Esophagus (tissue), 2 donors: ENCODE measurements around the gene SEC14L5. TPM values are rescaled to one million over a fixed set of nuclear protein-coding genes. Genes with fewer than 3 reads are reported as not detected.

Experiments used
- H3K27ac ChIP-seq, 2 donors: one replicate each; pipeline ENCODE4 v1.5.1; 2013; ENCODE audit warnings: low read depth in 2 of 2, mild to moderate bottlenecking in 2 of 2, inconsistent platforms in 1 of 2, low read length in 1 of 2, moderate library complexity in 1 of 2
- H3K27me3 ChIP-seq, 2 donors: one replicate each; pipeline ENCODE4 v1.6.1; 2013; ENCODE audit warnings: low read length in 2 of 2, control low read depth in 1 of 2, mild to moderate bottlenecking in 1 of 2; ENCODE audit not compliant: insufficient read depth in 2 of 2, control insufficient read depth in 1 of 2
- H3K36me3 ChIP-seq, 2 donors: one replicate each; pipeline ENCODE4 v1.6.1; 2013; ENCODE audit warnings: low read length in 1 of 2; ENCODE audit not compliant: control insufficient read depth in 2 of 2, insufficient read depth in 2 of 2
- H3K4me1 ChIP-seq, 2 donors: one replicate each; pipeline ENCODE4 v1.6.1; 2013; ENCODE audit warnings: low read length in 1 of 2; ENCODE audit not compliant: control insufficient read depth in 2 of 2, insufficient read depth in 2 of 2
- H3K4me3 ChIP-seq, 2 donors: one replicate each; pipeline ENCODE4 v1.5.1; 2013; ENCODE audit warnings: low read length in 2 of 2, mild to moderate bottlenecking in 2 of 2, low read depth in 1 of 2, moderate library complexity in 1 of 2
- H3K9me3 ChIP-seq, 2 donors: one replicate each; pipeline ENCODE4 v1.6.1; 2013; ENCODE audit warnings: mild to moderate bottlenecking in 2 of 2, low read depth in 1 of 2, low read length in 1 of 2, moderate library complexity in 1 of 2; ENCODE audit not compliant: control insufficient read depth in 2 of 2, insufficient read depth in 1 of 2
- WGBS, 2 donors: extraction: QIAGEN DNeasy Blood & Tissue Kit; methylation state at CpG; one replicate each; pipeline ENCODE4 v1.1.7; 2013; 5-methylcytosine and 5-hydroxymethylcytosine counted together
- polyA plus RNA-seq, 2 donors: library from polyadenylated mRNA; stranded (reverse); fragments of 200-250 nt; gene quantifications; one replicate each; pipeline ENCODE4 v1.2.3, GENCODE V29; 2013
- donor health status: healthy with polysubstance abuse.
- donor health status: Bipolar disorder and iron deficiency.

Gene SEC14L5
- polyA plus RNA-seq, 2 donors, result 0.19 to 0.49 TPM

DNA sequence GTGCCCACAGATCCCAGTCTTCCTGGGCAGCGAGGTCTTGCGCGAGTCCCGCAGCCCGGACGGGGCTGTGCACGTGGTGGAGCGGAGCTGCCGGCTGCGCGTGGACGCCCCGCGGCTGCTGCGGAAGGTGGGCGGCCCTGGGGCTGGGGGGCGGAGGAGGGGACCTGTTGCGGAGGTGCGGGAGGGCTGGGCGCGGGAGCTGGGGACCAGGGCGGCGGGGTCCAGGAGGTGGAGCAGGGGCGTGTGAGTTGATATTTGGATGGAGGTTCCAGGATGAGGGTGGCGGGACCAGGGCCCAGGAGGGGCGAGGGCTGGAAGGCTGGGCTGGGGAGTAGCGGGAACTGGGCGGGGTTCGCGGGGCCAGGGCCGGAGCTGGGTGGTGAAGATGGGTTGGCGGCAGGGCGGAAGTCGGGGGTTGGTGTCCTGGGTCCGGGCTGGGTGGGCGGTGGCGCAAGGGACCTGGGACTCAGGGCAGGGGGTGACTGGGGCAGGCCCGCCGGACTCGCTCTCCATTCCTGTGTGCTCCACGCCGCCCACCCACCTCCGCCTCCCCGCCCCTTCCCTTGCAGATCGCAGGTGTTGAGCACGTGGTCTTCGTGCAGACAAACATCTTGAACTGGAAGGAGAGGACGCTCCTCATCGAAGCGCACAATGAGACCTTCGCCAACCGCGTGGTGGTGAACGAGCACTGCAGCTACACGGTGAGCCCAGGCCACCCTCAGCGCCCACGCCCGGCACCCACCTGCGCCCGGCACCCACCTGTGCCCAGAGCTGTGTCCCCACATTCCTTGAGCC is 29.6 kb downstream of the SEC14L5 start:
- H3K4me1 ChIP-seq, result peaks cover 0 to 9% of the 10 kb centered on the region in 2 donors

DNA sequence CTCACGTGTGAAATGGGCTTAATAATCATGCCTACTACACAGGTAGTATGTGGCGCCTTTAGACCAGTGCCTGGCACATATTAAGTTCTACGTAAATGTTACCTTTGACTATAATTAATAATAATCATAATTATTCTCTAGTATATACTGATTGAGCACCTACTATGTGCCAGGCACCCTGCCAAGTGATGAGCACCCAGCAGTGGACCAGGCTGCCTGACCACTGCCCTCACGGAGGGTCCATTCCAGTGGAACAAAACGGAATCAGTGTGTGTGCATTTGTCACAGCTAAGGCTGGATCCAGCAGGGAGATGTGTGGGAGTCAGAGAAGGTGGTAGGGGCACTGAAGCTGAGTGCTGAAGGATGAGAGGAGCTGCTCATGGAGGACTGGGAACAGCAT is 30.5 kb downstream of the SEC14L5 start:
- H3K27ac ChIP-seq, result no peak overlapping the region
- H3K9me3 ChIP-seq, result no peaks in the 10 kb centered on the region
- H3K4me3 ChIP-seq, result no peak overlapping the region
- no peaks in the 10 kb centered on the region for H3K36me3 ChIP-seq
- H3K27me3 ChIP-seq, result peaks cover 0 to 10% of the 10 kb centered on the region in 2 donors
- H3K4me1 ChIP-seq, result peaks cover 0 to 9% of the 10 kb centered on the region in 2 donors
- 85 to 89% methylated on average over 5 of the region's 5 CpGs for WGBS, 2 donors

More for the DNA sequence above, 29.6 kb downstream of the SEC14L5 start:
- 17% methylated on average over 47 to 60 of the region's 60 CpGs for WGBS, 2 donors
- Histone ChIP-seq H3K27me3 (peaks cover 0 to 10% of the 10 kb centered on the region in 2 donors), H3K4me3 (no peak overlapping the region), H3K9me3 (no peaks in the 10 kb centered on the region), H3K27ac (no peak overlapping the region), H3K36me3 (no peaks in the 10 kb centered on the region)

DNA sequence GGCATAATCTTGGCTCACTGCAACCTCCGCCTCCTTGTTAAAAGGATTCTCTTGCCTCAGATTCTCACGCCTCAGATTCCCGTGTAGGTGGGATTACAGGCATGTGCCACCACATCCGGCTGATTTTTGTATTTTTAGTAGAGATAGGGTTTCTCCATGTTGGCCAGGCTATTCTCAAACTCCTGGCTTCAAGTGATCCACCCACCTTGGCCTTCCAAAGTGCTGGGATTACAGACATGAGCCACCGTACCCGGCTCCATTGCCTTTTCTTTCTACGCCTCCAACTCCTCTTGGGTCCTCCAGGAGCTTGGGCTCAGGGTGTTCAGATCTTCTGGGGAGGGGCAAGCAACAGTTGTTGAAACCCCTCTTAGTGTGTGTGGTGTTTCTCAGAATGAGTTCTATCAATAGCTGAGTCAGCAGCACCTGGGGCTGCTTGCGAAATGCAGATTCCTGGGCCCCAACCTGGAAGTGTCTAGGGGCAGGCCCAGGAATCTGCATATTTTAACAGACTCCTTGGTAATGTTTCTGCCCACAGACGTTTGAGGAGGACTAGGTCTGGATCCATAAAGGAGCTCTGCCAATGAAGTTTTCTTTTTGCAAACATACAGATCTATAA is 31.4 kb downstream of the SEC14L5 start:
- WGBS, 2 donors, result 85 to 87% methylated on average over 9 of the region's 9 CpGs
- Histone ChIP-seq H3K4me1 (peaks cover 0 to 9% of the 10 kb centered on the region in 2 donors), H3K36me3 (no peaks in the 10 kb centered on the region), H3K27ac (no peak overlapping the region), H3K27me3 (peaks cover 0 to 10% of the 10 kb centered on the region in 2 donors), H3K4me3 (no peak overlapping the region), H3K9me3 (no peaks in the 10 kb centered on the region)

DNA sequence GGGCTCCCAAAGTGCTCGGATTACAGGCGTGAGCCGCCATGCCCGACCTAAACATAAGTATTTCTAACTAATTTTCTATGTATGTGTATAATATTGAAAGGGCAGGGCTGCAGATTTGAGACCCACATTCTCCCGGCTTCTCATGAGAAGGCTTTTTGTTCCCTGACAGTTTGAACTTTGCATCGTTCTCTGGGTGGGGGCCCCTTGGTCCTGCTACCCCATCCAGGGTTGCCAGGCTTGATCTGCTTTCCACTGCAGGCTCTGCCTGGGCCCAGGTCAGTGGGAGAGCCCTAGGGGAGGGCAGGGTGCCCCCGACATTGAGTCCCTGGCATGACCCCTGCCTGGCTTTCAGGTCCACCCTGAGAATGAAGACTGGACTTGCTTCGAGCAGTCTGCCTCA is 32.3 kb downstream of the SEC14L5 start:
- Histone ChIP-seq H3K4me3 (no peak overlapping the region), H3K4me1 (peaks cover 0 to 9% of the 10 kb centered on the region in 2 donors), H3K36me3 (no peaks in the 10 kb centered on the region), H3K27me3 (peaks cover 0 to 10% of the 10 kb centered on the region in 2 donors), H3K9me3 (no peaks in the 10 kb centered on the region), H3K27ac (no peak overlapping the region)
- 79 to 86% methylated on average over 8 of the region's 8 CpGs for WGBS, 2 donors

DNA sequence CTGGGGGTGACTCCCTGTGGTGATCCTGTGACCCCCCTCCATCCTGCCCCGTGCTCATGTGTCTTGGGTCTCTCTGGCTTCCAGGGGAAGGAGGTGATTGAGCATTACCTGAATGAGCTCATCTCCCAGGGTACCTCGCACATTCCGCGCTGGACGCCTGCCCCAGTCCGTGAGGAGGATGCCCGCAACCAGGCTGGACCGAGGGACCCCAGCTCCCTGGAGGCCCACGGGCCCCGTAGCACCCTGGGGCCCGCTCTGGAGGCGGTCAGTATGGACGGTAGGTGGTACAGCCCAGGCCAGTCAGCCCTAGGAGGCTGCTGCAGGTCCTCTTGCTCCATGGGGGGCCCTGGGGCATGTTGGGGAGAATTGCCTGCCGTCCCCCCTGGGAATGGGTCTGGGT is 33.6 kb downstream of the SEC14L5 start:
- 89% methylated on average over 14 of the region's 14 CpGs for WGBS, 2 donors
- no peaks in the 10 kb centered on the region for H3K9me3 ChIP-seq
- no peak overlapping the region for H3K4me3 ChIP-seq
- H3K36me3 ChIP-seq, result no peaks in the 10 kb centered on the region
- H3K27ac ChIP-seq, result no peak overlapping the region
- peaks cover 0 to 9% of the 10 kb centered on the region in 2 donors for H3K4me1 ChIP-seq
- H3K27me3 ChIP-seq, result peaks cover 0 to 10% of the 10 kb centered on the region in 2 donors

DNA sequence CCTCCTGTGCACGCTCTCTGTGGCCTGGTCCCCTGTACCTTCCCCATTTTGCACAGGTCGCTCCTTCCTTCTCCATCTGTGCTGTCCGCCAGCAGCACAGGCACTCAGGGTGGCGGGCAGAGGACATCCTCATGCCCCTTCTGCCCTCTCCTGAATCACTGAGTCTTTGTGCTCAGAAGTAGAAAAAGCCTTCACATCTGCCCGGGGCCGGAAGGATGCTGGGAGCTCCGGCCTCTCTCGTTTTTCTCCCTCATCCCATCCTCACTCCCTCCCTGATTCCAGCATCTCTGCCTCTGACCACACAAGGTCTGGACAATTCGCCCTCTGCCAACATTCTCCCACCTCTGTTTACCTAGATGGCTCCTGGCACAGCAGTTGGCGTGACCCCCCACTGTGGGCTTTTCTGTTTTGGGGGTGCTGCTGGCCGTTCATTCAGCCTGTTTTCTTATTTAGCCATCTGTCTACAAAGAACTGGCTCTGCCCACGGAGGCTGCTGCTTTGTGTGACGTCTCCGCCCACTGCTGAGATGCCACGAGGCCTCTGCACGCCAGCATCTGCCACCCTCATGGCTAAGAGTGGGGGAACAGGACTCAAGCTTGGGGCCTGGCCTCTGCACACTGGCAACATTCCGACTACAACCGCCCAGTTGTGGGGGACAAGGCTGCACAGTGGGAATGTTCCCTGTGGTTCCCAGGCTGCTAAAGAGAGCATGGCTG is 36.7 kb downstream of the SEC14L5 start:
- 68 to 76% methylated on average over 17 to 18 of the region's 18 CpGs for WGBS, 2 donors

DNA sequence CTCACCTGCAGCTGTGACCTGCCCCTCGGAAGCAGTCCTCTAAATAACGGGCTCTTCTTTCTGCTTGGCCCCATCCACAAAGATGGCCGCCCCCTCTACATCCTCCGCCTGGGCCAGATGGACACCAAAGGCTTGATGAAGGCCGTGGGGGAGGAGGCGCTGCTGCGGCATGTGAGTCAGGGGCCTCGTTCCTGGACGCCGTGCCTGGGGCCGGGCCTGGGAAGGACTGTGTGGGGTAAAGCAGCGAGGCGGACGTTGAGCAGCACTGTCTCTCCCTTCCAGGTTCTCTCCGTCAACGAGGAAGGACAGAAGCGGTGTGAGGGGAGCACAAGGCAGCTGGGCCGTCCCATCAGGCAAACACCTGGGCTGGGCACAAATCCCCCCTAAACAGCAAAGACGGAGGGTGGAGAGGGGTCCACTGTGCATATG is 42.5 kb downstream of the SEC14L5 start:
- Histone ChIP-seq H3K4me3 (no peak overlapping the region), H3K27ac (no peak overlapping the region), H3K27me3 (no peaks in the 10 kb centered on the region), H3K9me3 (no peaks in the 10 kb centered on the region), H3K4me1 (no peaks in the 10 kb centered on the region), H3K36me3 (no peaks in the 10 kb centered on the region)
- 88 to 91% methylated on average over 19 of the region's 19 CpGs for WGBS, 2 donors

More for the DNA sequence above, 36.7 kb downstream of the SEC14L5 start:
- no peaks in the 10 kb centered on the region for H3K36me3 ChIP-seq
- H3K4me3 ChIP-seq, result no peak overlapping the region
- no peaks in the 10 kb centered on the region for H3K9me3 ChIP-seq
- H3K27me3 ChIP-seq, result no peaks in the 10 kb centered on the region
- no peaks in the 10 kb centered on the region for H3K4me1 ChIP-seq
- no peak overlapping the region for H3K27ac ChIP-seq

DNA sequence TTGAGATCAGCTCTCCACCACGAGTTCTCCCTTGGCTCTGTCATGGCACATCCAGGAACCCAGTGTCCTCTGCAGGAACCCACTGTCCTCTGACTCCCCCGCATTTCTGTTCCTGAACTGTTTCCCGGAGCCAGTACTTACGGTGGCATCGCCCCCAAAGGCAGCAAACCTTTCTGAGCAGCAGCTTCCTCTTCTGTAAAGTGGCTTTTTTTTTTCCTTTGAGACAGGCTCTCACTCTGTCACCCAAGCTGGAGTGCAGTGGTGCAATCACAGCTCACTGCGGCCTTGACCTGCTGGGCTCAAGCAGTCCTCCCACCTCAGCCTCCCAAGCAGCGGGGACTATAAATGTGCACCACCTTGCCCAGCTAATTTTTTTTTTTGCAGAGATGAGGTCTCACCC is 43.4 kb downstream of the SEC14L5 start:
- Histone ChIP-seq H3K27me3 (no peaks in the 10 kb centered on the region), H3K27ac (no peak overlapping the region), H3K9me3 (no peaks in the 10 kb centered on the region), H3K4me3 (no peak overlapping the region), H3K4me1 (no peaks in the 10 kb centered on the region), H3K36me3 (no peaks in the 10 kb centered on the region)
- 70 to 77% methylated on average over 7 of the region's 7 CpGs for WGBS, 2 donors

DNA sequence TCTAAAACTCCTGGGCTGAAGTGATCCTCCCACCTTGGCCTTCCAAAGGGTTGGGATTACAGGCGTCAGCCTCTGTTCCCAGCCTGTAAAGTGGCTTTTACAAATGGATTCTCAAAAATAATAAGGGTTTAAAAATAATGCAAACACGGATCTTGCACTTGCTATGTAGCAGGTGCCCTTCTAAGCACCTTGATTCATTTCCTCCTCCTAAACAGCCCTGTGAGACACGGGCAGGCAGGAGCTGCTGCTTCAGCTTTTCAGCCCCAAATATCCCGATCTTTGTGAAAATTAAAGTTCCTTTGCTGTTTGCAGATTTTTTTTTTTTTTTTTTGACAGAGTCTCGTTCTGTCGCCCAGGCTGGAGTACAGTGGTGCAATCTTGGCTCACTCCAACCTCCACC is 43.9 kb downstream of the SEC14L5 start:
- H3K27ac ChIP-seq, result no peak overlapping the region
- no peak overlapping the region for H3K4me3 ChIP-seq
- 64 to 67% methylated on average over 6 of the region's 6 CpGs for WGBS, 2 donors
- no peaks in the 10 kb centered on the region for H3K9me3 ChIP-seq
- no peaks in the 10 kb centered on the region for H3K4me1 ChIP-seq
- no peaks in the 10 kb centered on the region for H3K36me3 ChIP-seq
- no peaks in the 10 kb centered on the region for H3K27me3 ChIP-seq
